Spleen (tissue), 7 donors: ENCODE data around the gene FEN1.

Experiments
- CTCF ChIP-seq, 11 experiments: fragments of 200-600 bp in 7 of 11; fragments of 450-650 bp in 4 of 11; sonication (generic) in 4 of 11; IDR thresholded peaks in 8 of 11; conservative IDR thresholded peaks in 3 of 11; 1 replicate in 7 of 11; 2 replicates in 4 of 11; pipeline versions ENCODE4 v1.4.0 to v1.8.0; 2016 to 2021; ENCODE audit warnings: antibody characterized with exemption in 11 of 11, inconsistent platforms in 4 of 11, mild to moderate bottlenecking in 1 of 11
- POLR2A ChIP-seq, 3 donors: fragments of 450-650 bp; IDR thresholded peaks; one replicate each; pipeline ENCODE4 v1.5.1; 2017; ENCODE audit warnings: antibody characterized with exemption in 3 of 3, mild to moderate bottlenecking in 1 of 3
- POLR2AphosphoS5 ChIP-seq, 3 donors: sonication (generic); formaldehyde crosslinking; IDR thresholded peaks; one replicate each; pipeline ENCODE4 v1.5.1; 2017; ENCODE audit warnings: antibody characterized with exemption in 3 of 3
- donor health status: DM: no; HTN: no; CAD: no; lungs with moderate emphysema.
- donor health status: DM: no; HTN: no; CAD: no.
- donor health status: DM: no; HTN: no; CAD: no.

- no peak for TF ChIP-seq CTCF (IDR thresholded peaks at IDR 0.05 in 8 of 11, conservative IDR thresholded peaks at IDR 0.05 in 3 of 11)
- no peak for TF ChIP-seq POLR2AphosphoS5 (IDR thresholded peaks at IDR 0.05)
- no peak for TF ChIP-seq POLR2A (IDR thresholded peaks at IDR 0.05)
These were observed 14.1 kb downstream of the FEN1 start for GRCh38 chr11:61806785-61807184.
